GM18858 (cell line): ENCODE measurements around the gene SUCO.

Source experiments
- ATAC-seq: cut with Tn5 transposase; IDR thresholded peaks from one replicate; pipeline ENCODE4 v1.9.1; 2021; ENCODE audit not compliant: unreplicated experiment

SUCO gene

DNA sequence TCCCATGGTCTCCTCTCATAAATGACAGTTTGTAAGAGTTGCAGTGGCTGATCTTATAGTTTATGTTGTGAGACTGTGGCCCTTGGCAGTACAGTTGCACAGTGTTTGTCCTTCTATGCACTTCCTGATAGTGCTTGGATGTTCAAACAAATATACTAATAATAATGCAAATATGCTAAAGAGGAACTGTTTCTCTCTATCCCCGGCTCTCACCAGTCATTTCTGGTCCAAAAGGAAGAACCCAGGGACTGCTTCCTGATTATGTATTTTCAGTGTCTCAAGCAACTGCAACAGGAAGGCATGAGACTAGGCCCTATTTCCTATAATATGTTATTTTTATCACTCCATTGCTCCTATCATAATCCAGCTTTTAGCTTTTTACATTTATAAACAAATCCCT, 17.0 kb upstream of the SUCO start:
- ATAC-seq = no peak

- ATAC-seq = no peak
Observed at GRCh38 chr1:172517081-172517480, 15.9 kb upstream of the SUCO start.

GRCh38 chr1:172517545-172517944, 15.4 kb upstream of the SUCO start:
- ATAC-seq = no peak

DNA sequence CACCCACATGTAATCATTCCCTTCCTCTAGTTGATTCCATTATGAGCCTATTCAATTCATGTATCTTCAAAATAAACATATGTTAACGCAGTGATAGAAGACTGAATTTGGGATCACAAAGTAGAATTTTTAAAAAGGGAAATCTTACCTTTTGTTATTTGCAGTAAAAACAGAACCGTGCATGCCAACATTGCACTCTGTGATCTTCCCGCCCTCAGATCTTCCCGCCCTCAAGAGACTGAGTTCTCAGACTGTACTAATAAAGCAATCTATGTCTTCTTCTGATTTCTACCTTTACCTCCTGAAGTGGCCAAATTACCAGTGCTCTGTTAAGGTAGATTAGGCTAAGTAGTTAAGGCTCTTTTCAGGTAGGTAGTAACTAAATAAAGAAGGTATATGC, 3.6 kb upstream of the SUCO start:
- ATAC-seq = no peak

DNA sequence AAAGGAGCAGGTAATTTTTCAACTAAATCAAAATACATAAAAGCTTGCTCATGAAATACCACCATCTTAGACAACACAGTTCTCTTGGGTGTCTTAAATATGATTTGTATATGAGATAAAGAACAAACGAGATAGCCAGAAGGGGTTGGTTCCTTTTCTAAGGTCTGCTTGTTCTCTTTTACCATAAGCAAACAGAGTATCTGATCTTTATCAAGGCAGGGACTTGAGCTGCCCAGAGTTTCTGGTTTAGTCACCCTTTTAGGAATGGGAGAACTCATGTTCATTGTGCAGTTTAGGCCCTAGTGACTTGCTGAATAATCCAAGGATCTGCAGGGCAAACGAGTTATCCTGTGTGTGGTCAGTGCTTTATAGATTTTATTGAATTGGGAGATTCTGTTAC, 3.0 kb upstream of the SUCO start:
- no peak for ATAC-seq

- no peak for ATAC-seq
Observed at GRCh38 chr1:172531412-172532182, 1.4 kb upstream of the SUCO start.

GRCh38 chr1:172532183-172532699, 709 bp upstream of the SUCO start:
- peak; percentile 57 for ATAC-seq

GRCh38 chr1:172533513-172534151, 682 bp downstream of the SUCO start:
- ATAC-seq = no peak

DNA sequence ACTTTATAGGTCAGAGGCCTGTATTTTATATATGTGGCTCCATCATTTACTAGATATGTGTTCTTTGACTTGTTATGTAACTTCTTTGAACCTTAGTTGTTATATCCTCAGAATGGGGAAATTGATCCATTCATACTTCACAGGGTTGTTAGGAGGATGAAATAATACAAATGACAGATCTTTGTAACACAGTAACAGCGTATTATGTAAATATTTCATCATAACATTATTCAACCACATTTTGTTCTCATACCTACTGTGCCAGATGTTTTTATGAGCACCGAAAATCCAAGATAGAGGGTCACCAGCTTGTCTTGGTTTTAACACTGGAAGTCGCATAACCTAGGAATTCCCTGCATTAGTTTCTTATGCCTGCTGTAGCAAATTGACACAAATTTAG, 3.3 kb downstream of the SUCO start:
- no peak for ATAC-seq

GRCh38 chr1:172537366-172537765, 4.4 kb downstream of the SUCO start:
- no peak for ATAC-seq

DNA sequence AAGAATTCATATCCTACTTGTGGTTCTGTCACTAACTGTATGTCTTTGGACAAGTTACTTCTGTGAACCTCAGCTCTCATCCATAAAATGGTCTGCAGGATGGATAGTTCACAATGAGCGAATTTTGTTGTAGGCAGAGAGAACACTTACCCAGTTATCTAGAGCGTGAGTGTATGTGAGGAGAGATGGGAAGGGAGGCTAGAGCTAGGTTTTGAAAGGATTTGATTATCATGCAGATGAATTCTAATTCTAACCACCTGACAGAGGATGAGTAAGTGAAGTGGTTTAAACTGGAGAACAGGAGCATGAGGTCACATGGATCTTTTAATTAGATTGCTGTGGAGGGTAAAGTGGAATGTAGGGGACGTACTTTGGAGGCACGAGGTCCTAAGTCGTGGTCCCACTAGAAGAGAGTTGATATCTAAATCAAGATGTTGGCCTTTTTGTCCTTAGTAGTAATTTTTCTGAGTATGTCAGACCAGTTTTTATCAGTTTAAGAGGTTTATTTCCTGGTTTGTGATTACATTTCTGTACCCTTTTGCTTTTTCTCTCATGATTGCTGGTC, 5.0 kb downstream of the SUCO start:
- no peak for ATAC-seq

GRCh38 chr1:172540635-172541034, 7.7 kb downstream of the SUCO start:
- ATAC-seq = no peak

GRCh38 chr1:172544481-172545104, 11.6 kb downstream of the SUCO start:
- no peak for ATAC-seq

GRCh38 chr1:172545396-172546004, 12.6 kb downstream of the SUCO start:
- ATAC-seq = peak; percentile 79

GRCh38 chr1:172547071-172547470, 14.1 kb downstream of the SUCO start:
- ATAC-seq = no peak

- no peak for ATAC-seq
Observed at GRCh38 chr1:172549621-172550280, 16.8 kb downstream of the SUCO start.

- ATAC-seq = no peak
Observed at GRCh38 chr1:172551279-172551678, 18.3 kb downstream of the SUCO start.

- ATAC-seq = no peak
Observed at GRCh38 chr1:172554915-172555314, 22.0 kb downstream of the SUCO start.

GRCh38 chr1:172556461-172556860, 23.5 kb downstream of the SUCO start:
- ATAC-seq = no peak

- no peak for ATAC-seq
Observed at GRCh38 chr1:172557270-172557669, 24.3 kb downstream of the SUCO start.
